ENCODE data around the gene CTSZ. TPM values are rescaled to one million over a fixed set of nuclear protein-coding genes. Genes with fewer than 3 reads are reported as not detected.
"Not testable (repeated sequence)": the region's sequence is repeated elsewhere in the genome, so short reads cannot be mapped to it uniquely, and the experiment has no call there.

The CTSZ gene
- total RNA-seq, 1 donor from 2014 or later: 131 TPM

- Histone ChIP-seq H3K36me3 (no peaks in the 10 kb centered on the region), H3K27me3 (ENCODE audit: low read depth) (no peaks in the 10 kb centered on the region), H3K4me1 (no peaks in the 10 kb centered on the region), H3K9me3 (replicated peaks) (peaks cover 19% of the 10 kb centered on the region), H3K27ac (replicated peaks) (no peak overlapping the region), H3K4me3 (no peak overlapping the region)
- no peak for TF ChIP-seq CTCF (IDR thresholded peaks at IDR 0.05; ENCODE audit: borderline replicate concordance)
- no peak for DNase-seq
- intact Hi-C loops (cut with micrococcal nuclease): loop anchor here (10.0 kb wide), 1 partner anchor 45 kb away; no protein-coding TSS in a partner anchor
Measured at GRCh38 chr20:58970146-58970545, 36.9 kb downstream of the CTSZ start.

GRCh38 chr20:58969439-58969838 lies 37.6 kb downstream of the CTSZ start:
- no peak for TF ChIP-seq CTCF (IDR thresholded peaks at IDR 0.05; ENCODE audit: borderline replicate concordance)
- DNase-seq: no peak
- Histone ChIP-seq H3K4me3 (no peak overlapping the region), H3K9me3 (replicated peaks) (peaks cover 12% of the 10 kb centered on the region), H3K36me3 (no peaks in the 10 kb centered on the region), H3K4me1 (no peaks in the 10 kb centered on the region), H3K27me3 (ENCODE audit: low read depth) (no peaks in the 10 kb centered on the region), H3K27ac (replicated peaks) (no peak overlapping the region)
- intact Hi-C loops (cut with micrococcal nuclease): no loop called here

GRCh38 chr20:58967652-58968429 lies 39.2 kb downstream of the CTSZ start:
- Histone ChIP-seq H3K36me3 (no peaks in the 10 kb centered on the region), H3K9me3 (replicated peaks) (peaks cover 17% of the 10 kb centered on the region), H3K27me3 (ENCODE audit: low read depth) (no peaks in the 10 kb centered on the region), H3K4me3 (no peak overlapping the region), H3K27ac (replicated peaks) (no peak overlapping the region), H3K4me1 (no peaks in the 10 kb centered on the region)
- intact Hi-C loops (cut with micrococcal nuclease): no loop called here
- no peak for TF ChIP-seq CTCF (IDR thresholded peaks at IDR 0.05; ENCODE audit: borderline replicate concordance)
- DNase-seq: no peak

GRCh38 chr20:58965270-58966064 lies 41.6 kb downstream of the CTSZ start:
- no peak for DNase-seq
- peaks cover 17% of the 10 kb centered on the region for H3K9me3 ChIP-seq (replicated peaks)
- no peak overlapping the region for H3K27ac ChIP-seq (replicated peaks)
- H3K36me3 ChIP-seq: no peaks in the 10 kb centered on the region
- no peak overlapping the region for H3K4me3 ChIP-seq
- intact Hi-C loops (cut with micrococcal nuclease): no loop called here
- TF ChIP-seq CTCF (IDR thresholded peaks at IDR 0.05; ENCODE audit: borderline replicate concordance): no peak
- no peaks in the 10 kb centered on the region for H3K4me1 ChIP-seq
- H3K27me3 ChIP-seq (ENCODE audit: low read depth): no peaks in the 10 kb centered on the region

- intact Hi-C loops (cut with micrococcal nuclease); H3K27ac ChIP-seq (replicated peaks); H3K4me3 ChIP-seq; H3K36me3 ChIP-seq; DNase-seq; H3K9me3 ChIP-seq (replicated peaks); H3K27me3 ChIP-seq (ENCODE audit: low read depth); H3K4me1 ChIP-seq: not testable (repeated sequence)
Measured at GRCh38 chr20:58963922-58964321, 43.1 kb downstream of the CTSZ start.

Measured in left ventricle myocardium inferior (tissue), 1 donor.